HepG2 (cell line): Measurements from ENCODE around the gene ESYT1. TPM values are rescaled to one million over a fixed set of nuclear protein-coding genes. Genes with fewer than 3 reads are reported as not detected.

Experiments used
- ARNT2 ChIP-seq: sonication (generic); formaldehyde crosslinking; IDR thresholded peaks from 2 replicates; pipeline ENCODE4 v1.8.0; 2022; ENCODE audit warnings: mild to moderate bottlenecking, low read depth, missing genetic modification reagents, moderate library complexity
- ETV6 ChIP-seq: sonication (generic); formaldehyde crosslinking; conservative IDR thresholded peaks from 2 replicates; pipeline ENCODE4 v1.4.0; 2020; ENCODE audit warnings: missing genetic modification reagents
- HHEX ChIP-seq: IDR thresholded peaks from 2 replicates; pipeline ENCODE4 v1.6.1; 2016; ENCODE audit warnings: control low read depth
- NFKBIZ ChIP-seq: IDR thresholded peaks from 2 replicates; pipeline ENCODE4 v1.6.1; 2018; ENCODE audit warnings: missing genetic modification reagents, missing compliant biosample characterization
- PAX8 ChIP-seq: sonication (generic); formaldehyde crosslinking; IDR thresholded peaks from 2 replicates; pipeline ENCODE4 v1.8.0; 2022; ENCODE audit warnings: mild to moderate bottlenecking, missing genetic modification reagents, borderline replicate concordance
- PLRG1 ChIP-seq: fragments of 450-650 bp; conservative IDR thresholded peaks from 2 replicates; pipeline ENCODE4 v1.6.1; 2016
- RORA ChIP-seq: sonication (generic); formaldehyde crosslinking; IDR thresholded peaks from 2 replicates; pipeline ENCODE4 v1.5.0; 2020; ENCODE audit warnings: mild to moderate bottlenecking, missing genetic modification reagents, moderate library complexity
- THYN1 ChIP-seq: sonication (generic); formaldehyde crosslinking; IDR thresholded peaks from 2 replicates; pipeline ENCODE4 v1.8.1; 2023; ENCODE audit warnings: low read depth, mild to moderate bottlenecking, moderate library complexity, missing genetic modification reagents, borderline replicate concordance
- ZBTB7A ChIP-seq: sonication (generic); formaldehyde crosslinking; IDR thresholded peaks from 2 replicates; pipeline ENCODE4 v1.8.0; 2022; ENCODE audit warnings: mild to moderate bottlenecking, missing genetic modification reagents
- ZNF121 ChIP-seq: sonication (generic); formaldehyde crosslinking; IDR thresholded peaks from 2 replicates; pipeline ENCODE4 v1.5.0; 2020; ENCODE audit warnings: mild to moderate bottlenecking, missing genetic modification reagents
- ZNF138 ChIP-seq: sonication (generic); formaldehyde crosslinking; IDR thresholded peaks from 2 replicates; pipeline ENCODE4 v1.5.0; 2020; ENCODE audit warnings: mild to moderate bottlenecking, low read depth, missing genetic modification reagents
- ZNF329 ChIP-seq: sonication (generic); formaldehyde crosslinking; IDR thresholded peaks from 2 replicates; pipeline ENCODE4 v1.9.0; 2021; ENCODE audit warnings: low read depth, mild to moderate bottlenecking, missing genetic modification reagents
- ZNF383 ChIP-seq: sonication (generic); formaldehyde crosslinking; IDR thresholded peaks from 2 replicates; pipeline ENCODE4 v1.4.0; 2020; ENCODE audit warnings: missing genetic modification reagents, mild to moderate bottlenecking, borderline replicate concordance
- ZNF703 ChIP-seq: sonication (generic); formaldehyde crosslinking; IDR thresholded peaks from 2 replicates; pipeline ENCODE4 v1.5.1; 2020; ENCODE audit warnings: missing genetic modification reagents, mild to moderate bottlenecking, moderate library complexity, borderline replicate concordance
- ZSCAN12 ChIP-seq: sonication (generic); formaldehyde crosslinking; IDR thresholded peaks from 2 replicates; pipeline ENCODE4 v1.9.0; 2021; ENCODE audit warnings: mild to moderate bottlenecking, missing genetic modification reagents
- polyA plus RNA-seq, 8 experiments: library from polyadenylated mRNA; depleted of rRNA in 3 of 8; stranded (reverse) in 7 of 8; unstranded in 1 of 8; fragments of >200 nt; fragmentation: Illumina TruSeq in 4 of 8; extraction: Trizol in 4 of 8; gene quantifications; 2 replicates each; pipeline versions ENCODE4 v1.2.1 to v1.2.3, GENCODE V29; 2011 to 2016; ENCODE audit warnings: low read depth in 4 of 8, missing spikeins in 1 of 8, mixed read lengths in 1 of 8; ENCODE audit not compliant: insufficient read depth in 1 of 8
- total RNA-seq, 5 experiments: library from RNA; depleted of rRNA; stranded (reverse); fragments of >200 nt; fragmentation: Illumina TruSeq; extraction: Trizol; gene quantifications; 2 replicates each; pipeline ENCODE4 v1.2.3, GENCODE V29; 2016; ENCODE audit warnings: low read depth in 1 of 5
- TF ChIP-seq, protein P1 (sequence below): sonication (generic); formaldehyde crosslinking; IDR thresholded peaks from 2 replicates; pipeline ENCODE4 v1.4.0; 2020; ENCODE audit warnings: missing genetic modification reagents
- TF ChIP-seq, protein P2 (sequence below), 2 experiments: fragments of 450-650 bp in 1 of 2; sonication (generic) in 1 of 2; formaldehyde crosslinking in 1 of 2; IDR thresholded peaks; 2 replicates each; pipeline versions ENCODE4 v1.6.1 to v1.8.0; 2016 to 2022; ENCODE audit warnings: antibody characterized with exemption in 1 of 2, mild to moderate bottlenecking in 1 of 2, missing genetic modification reagents in 1 of 2

The ESYT1 gene
- total and polyA plus RNA-seq, 2 of the 13 experiments (the other 11 are each of a cell fraction or from before 2014, with no cell fraction given): 66.9 to 71.0 TPM

DNA sequence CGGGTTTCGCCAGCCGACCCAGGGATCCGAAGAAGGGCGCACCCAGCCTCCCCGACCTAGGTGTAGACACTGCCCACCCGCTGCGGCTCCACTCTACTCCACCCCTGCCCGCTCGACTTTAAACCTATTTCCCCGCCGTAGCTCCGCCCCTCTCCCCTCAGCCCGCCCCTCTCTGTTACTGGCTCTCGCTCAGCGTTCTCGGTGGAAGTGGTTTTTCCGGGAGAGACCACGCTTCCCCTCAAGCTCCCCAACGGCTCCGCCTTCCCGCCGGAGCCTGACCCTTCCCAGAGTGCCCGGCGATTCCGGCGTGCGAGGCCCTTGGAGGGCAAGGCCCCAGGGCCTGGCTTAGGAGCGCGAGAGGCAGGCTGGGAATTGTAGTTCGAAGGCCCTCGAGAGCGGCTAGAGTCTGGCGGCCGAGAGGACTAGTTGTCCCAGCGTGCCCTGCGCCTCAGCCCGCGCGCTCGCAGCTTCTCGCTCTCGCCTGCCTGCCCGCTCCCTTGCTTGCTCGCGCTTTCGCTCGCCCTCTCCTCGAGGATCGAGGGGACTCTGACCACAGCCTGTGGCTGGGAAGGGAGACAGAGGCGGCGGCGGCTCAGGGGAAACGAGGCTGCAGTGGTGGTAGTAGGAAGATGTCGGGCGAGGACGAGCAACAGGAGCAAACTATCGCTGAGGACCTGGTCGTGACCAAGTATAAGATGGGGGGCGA, 23.8 kb upstream of the ESYT1 start, which contains the start of gene PA2G4 (continued):
- TF ChIP-seq NFKBIZ: peak; percentile 55; the same call in 1 of the 2 replicates
- peak; percentile 74 for TF ChIP-seq ZNF329
- peak; percentile 87; the same call in 1 of the 2 replicates for TF ChIP-seq ZNF138
- TF ChIP-seq, protein P1, sequence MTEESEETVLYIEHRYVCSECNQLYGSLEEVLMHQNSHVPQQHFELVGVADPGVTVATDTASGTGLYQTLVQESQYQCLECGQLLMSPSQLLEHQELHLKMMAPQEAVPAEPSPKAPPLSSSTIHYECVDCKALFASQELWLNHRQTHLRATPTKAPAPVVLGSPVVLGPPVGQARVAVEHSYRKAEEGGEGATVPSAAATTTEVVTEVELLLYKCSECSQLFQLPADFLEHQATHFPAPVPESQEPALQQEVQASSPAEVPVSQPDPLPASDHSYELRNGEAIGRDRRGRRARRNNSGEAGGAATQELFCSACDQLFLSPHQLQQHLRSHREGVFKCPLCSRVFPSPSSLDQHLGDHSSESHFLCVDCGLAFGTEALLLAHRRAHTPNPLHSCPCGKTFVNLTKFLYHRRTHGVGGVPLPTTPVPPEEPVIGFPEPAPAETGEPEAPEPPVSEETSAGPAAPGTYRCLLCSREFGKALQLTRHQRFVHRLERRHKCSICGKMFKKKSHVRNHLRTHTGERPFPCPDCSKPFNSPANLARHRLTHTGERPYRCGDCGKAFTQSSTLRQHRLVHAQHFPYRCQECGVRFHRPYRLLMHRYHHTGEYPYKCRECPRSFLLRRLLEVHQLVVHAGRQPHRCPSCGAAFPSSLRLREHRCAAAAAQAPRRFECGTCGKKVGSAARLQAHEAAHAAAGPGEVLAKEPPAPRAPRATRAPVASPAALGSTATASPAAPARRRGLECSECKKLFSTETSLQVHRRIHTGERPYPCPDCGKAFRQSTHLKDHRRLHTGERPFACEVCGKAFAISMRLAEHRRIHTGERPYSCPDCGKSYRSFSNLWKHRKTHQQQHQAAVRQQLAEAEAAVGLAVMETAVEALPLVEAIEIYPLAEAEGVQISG (CRISPR knock-in tag): peak; percentile 98
- TF ChIP-seq THYN1 (CRISPR knock-in tag): no peak
- TF ChIP-seq ZNF383: peak; percentile 70; the same call in 1 of the 2 replicates
- TF ChIP-seq ZSCAN12 (CRISPR knock-in tag): no peak
- no peak for TF ChIP-seq PLRG1
- TF ChIP-seq ETV6 (CRISPR knock-in tag): peak; percentile 73; the same call in 1 of the 2 replicates
- TF ChIP-seq ZNF703 (CRISPR knock-in tag): peak; percentile 86; the same call in 1 of the 2 replicates
- TF ChIP-seq PAX8 (CRISPR knock-in tag): peak; percentile 41; the same call in 1 of the 2 replicates
- no peak; the same call in 1 of the 2 replicates for TF ChIP-seq ZBTB7A (CRISPR knock-in tag)
- no peak for TF ChIP-seq RORA (CRISPR knock-in tag)
- peak; percentile 96 for TF ChIP-seq ARNT2
- TF ChIP-seq ZNF121 (CRISPR knock-in tag): peak; percentile 53; the same call in 1 of the 2 replicates
- TF ChIP-seq HHEX (CRISPR knock-in tag): no peak
- TF ChIP-seq, protein P2, sequence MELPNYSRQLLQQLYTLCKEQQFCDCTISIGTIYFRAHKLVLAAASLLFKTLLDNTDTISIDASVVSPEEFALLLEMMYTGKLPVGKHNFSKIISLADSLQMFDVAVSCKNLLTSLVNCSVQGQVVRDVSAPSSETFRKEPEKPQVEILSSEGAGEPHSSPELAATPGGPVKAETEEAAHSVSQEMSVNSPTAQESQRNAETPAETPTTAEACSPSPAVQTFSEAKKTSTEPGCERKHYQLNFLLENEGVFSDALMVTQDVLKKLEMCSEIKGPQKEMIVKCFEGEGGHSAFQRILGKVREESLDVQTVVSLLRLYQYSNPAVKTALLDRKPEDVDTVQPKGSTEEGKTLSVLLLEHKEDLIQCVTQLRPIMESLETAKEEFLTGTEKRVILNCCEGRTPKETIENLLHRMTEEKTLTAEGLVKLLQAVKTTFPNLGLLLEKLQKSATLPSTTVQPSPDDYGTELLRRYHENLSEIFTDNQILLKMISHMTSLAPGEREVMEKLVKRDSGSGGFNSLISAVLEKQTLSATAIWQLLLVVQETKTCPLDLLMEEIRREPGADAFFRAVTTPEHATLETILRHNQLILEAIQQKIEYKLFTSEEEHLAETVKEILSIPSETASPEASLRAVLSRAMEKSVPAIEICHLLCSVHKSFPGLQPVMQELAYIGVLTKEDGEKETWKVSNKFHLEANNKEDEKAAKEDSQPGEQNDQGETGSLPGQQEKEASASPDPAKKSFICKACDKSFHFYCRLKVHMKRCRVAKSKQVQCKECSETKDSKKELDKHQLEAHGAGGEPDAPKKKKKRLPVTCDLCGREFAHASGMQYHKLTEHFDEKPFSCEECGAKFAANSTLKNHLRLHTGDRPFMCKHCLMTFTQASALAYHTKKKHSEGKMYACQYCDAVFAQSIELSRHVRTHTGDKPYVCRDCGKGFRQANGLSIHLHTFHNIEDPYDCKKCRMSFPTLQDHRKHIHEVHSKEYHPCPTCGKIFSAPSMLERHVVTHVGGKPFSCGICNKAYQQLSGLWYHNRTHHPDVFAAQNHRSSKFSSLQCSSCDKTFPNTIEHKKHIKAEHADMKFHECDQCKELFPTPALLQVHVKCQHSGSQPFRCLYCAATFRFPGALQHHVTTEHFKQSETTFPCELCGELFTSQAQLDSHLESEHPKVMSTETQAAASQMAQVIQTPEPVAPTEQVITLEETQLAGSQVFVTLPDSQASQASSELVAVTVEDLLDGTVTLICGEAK (IDR thresholded peaks at IDR 0.05): no peak
- TF ChIP-seq, protein P2 (CRISPR knock-in tag; IDR thresholded peaks at IDR 0.05): peak; percentile 79
